Pancreas (tissue), 10 donors: ENCODE results near the gene SLFN5. TPM values are rescaled to one million over a fixed set of nuclear protein-coding genes. Genes with fewer than 3 reads are reported as not detected.

Experiments
- ATAC-seq, 4 donors: fragments of 200-7000 bp; cut with Tn5 transposase; one replicate each; pipeline versions ENCODE4 v1.8.0 to v1.9.1; 2020; ENCODE audit warnings: mild to moderate bottlenecking in 4 of 4, moderate library complexity in 4 of 4
- DNase-seq, 6 donors: peaks; one replicate each; pipeline ENCODE4 v3.0.0-alpha.2; 2020
- FAIRE-seq: peaks from 2 replicates; lab custom pipeline; 2012; peaks lifted over from hg19 to GRCh38; lab: Jason Lieb, UNC
- H3K27ac ChIP-seq, 4 donors: fragments of 200-600 bp; sonication (generic); 1 replicate in 3 of 4; 2 replicates in 1 of 4; pipeline versions ENCODE4 v1.5.0 to v1.8.0; 2020
- H3K27me3 ChIP-seq, 4 donors: fragments of 200-600 bp; one replicate each; pipeline ENCODE4 v1.8.0; 2021
- H3K36me3 ChIP-seq, 3 donors: fragments of 200-600 bp; sonication (generic) in 1 of 3; one replicate each; pipeline versions ENCODE4 v1.5.0 to v1.8.0; 2020 to 2021
- H3K4me1 ChIP-seq, 3 donors: fragments of 200-600 bp; one replicate each; pipeline ENCODE4 v1.8.0; 2021
- H3K4me3 ChIP-seq, 4 donors: fragments of 200-600 bp; sonication (generic) in 2 of 4; one replicate each; pipeline versions ENCODE4 v1.5.0 to v1.8.0; 2020 to 2021
- H3K9me3 ChIP-seq, 4 donors: fragments of 200-600 bp; one replicate each; pipeline ENCODE4 v1.8.0; 2021
- CTCF ChIP-seq, 4 donors: fragments of 200-600 bp; sonication (generic) in 3 of 4; IDR thresholded peaks; one replicate each; pipeline versions ENCODE4 v1.5.0 to v1.8.0; 2021; ENCODE audit warnings: antibody characterized with exemption in 4 of 4
- WGBS, 2 donors: extraction: QIAGEN DNeasy Blood & Tissue Kit; methylation state at CpG; one replicate each; pipeline ENCODE4 v1.1.7; 2013; 5-methylcytosine and 5-hydroxymethylcytosine counted together
- intact Hi-C, 3 donors: fragments of 100-400 bp; cut with DNase I; formaldehyde crosslinking; loops; one replicate each; pipeline versions ENCODE4 v1.11.1 to v1.14.2; 2022
- polyA plus RNA-seq, 2 donors: library from polyadenylated mRNA; stranded (reverse); fragments of 200-250 nt; gene quantifications; one replicate each; pipeline ENCODE4 v1.2.3, GENCODE V29; 2013
- total RNA-seq, 6 donors: library from RNA; stranded (reverse); fragmentation: NEBNext Ultra II Directional in 4 of 6; extraction: Animal tissue kit (Norgen Biotek cat#: 25700) in 4 of 6; gene quantifications; one replicate each; pipeline versions ENCODE4 v1.2.1 to v1.2.4, GENCODE V29; 2021 to 2023
- donor health status: healthy with polysubstance abuse.
- donor health status: DM: no; HTN: no; CAD: no; lungs with moderate emphysema.
- donor health status: DM: no; HTN: no; CAD: no.
- donor health status: control.
- donor health status: control.
- donor health status: Bipolar disorder and iron deficiency.
- donor health status: DM: yes; HTN: yes; CAD: no.
- donor health status: DM: no; HTN: no; CAD: no.
- donor health status: DM: no; HTN: no; CAD: no.
- donor health status: DM: yes; HTN: yes; CAD: no.

SLFN5 gene
- total and polyA plus RNA-seq, 8 donors: 1.9 to 18.8 (median 6.3) TPM

GRCh38 chr17:35284955-35285354, 42.1 kb downstream of the SLFN5 start:
- DNase-seq (no peak), ATAC-seq (no peak), FAIRE-seq (no peak)
- intact Hi-C loops: no loop called here
- no peaks in the 10 kb centered on the region for H3K36me3 ChIP-seq
- TF ChIP-seq CTCF (IDR thresholded peaks at IDR 0.05): no peak
- no peaks in the 10 kb centered on the region for H3K9me3 ChIP-seq
- no peaks in the 10 kb centered on the region for H3K4me1 ChIP-seq
- 81% methylated on average over 2 of the region's 2 CpGs for WGBS, 2 donors
- H3K4me3 ChIP-seq: no peak overlapping the region
- no peak overlapping the region for H3K27ac ChIP-seq
- H3K27me3 ChIP-seq: no peaks in the 10 kb centered on the region

GRCh38 chr17:35286120-35286781, 43.4 kb downstream of the SLFN5 start:
- FAIRE-seq (no peak), DNase-seq (no peak), ATAC-seq (no peak)
- no peak overlapping the region for H3K4me3 ChIP-seq
- H3K4me1 ChIP-seq: no peaks in the 10 kb centered on the region
- no peak overlapping the region for H3K27ac ChIP-seq
- no peaks in the 10 kb centered on the region for H3K36me3 ChIP-seq
- no peaks in the 10 kb centered on the region for H3K9me3 ChIP-seq
- no peaks in the 10 kb centered on the region for H3K27me3 ChIP-seq
- no peak for TF ChIP-seq CTCF (IDR thresholded peaks at IDR 0.05)
- intact Hi-C loops: no loop called here
- WGBS, 2 donors: 29 to 32% methylated on average over 2 of the region's 2 CpGs

- intact Hi-C loops: no loop called here
- ATAC-seq: no peak
- H3K27ac ChIP-seq: no peak overlapping the region
- no peak for FAIRE-seq
- no peaks in the 10 kb centered on the region for H3K4me1 ChIP-seq
- H3K36me3 ChIP-seq: no peaks in the 10 kb centered on the region
- DNase-seq: no peak
- no peaks in the 10 kb centered on the region for H3K27me3 ChIP-seq
- H3K9me3 ChIP-seq: no peaks in the 10 kb centered on the region
- 41 to 50% methylated on average over 1 of the region's 1 CpG for WGBS, 2 donors
- H3K4me3 ChIP-seq: no peak overlapping the region
- no peak for TF ChIP-seq CTCF (IDR thresholded peaks at IDR 0.05)
Observed at GRCh38 chr17:35287286-35287811, 44.5 kb downstream of the SLFN5 start.

- Histone ChIP-seq H3K9me3 (no peaks in the 10 kb centered on the region), H3K27ac (no peak overlapping the region), H3K4me1 (no peaks in the 10 kb centered on the region), H3K4me3 (no peak overlapping the region), H3K27me3 (no peaks in the 10 kb centered on the region), H3K36me3 (no peaks in the 10 kb centered on the region)
- 52 to 72% methylated on average over 1 of the region's 1 CpG for WGBS, 2 donors
- FAIRE-seq (no peak), ATAC-seq (no peak), DNase-seq (no peak)
- intact Hi-C loops: no loop called here
- TF ChIP-seq CTCF (IDR thresholded peaks at IDR 0.05): no peak
Observed at GRCh38 chr17:35289222-35289621, 46.4 kb downstream of the SLFN5 start.

- Histone ChIP-seq H3K27ac (no peak overlapping the region), H3K27me3 (no peaks in the 10 kb centered on the region), H3K4me3 (no peak overlapping the region), H3K4me1 (no peaks in the 10 kb centered on the region), H3K9me3 (no peaks in the 10 kb centered on the region), H3K36me3 (no peaks in the 10 kb centered on the region)
- ATAC-seq: no peak
- intact Hi-C loops: no loop called here
- FAIRE-seq: no peak
- WGBS, 2 donors: 81 to 83% methylated on average over 1 of the region's 1 CpG
- no peak for TF ChIP-seq CTCF (IDR thresholded peaks at IDR 0.05)
- DNase-seq: no peak
Observed at GRCh38 chr17:35291802-35292201, 48.9 kb downstream of the SLFN5 start.
